ENCODE results near the gene TRPM3.

- TF ChIP-seq CTCF (IDR thresholded peaks at IDR 0.05) = no peak
- TF ChIP-seq EZH2 (IDR thresholded peaks at IDR 0.05; ENCODE audit: borderline replicate concordance, insufficient read depth, low read depth, low read length, poor library complexity, severe bottlenecking) = no peak
Measured at GRCh38 chr9:70923961-70924360, 197.5 kb downstream of the TRPM3 start.
